Lung (tissue), 12 donors: ENCODE data around the gene C17orf50. TPM values are rescaled to one million over a fixed set of nuclear protein-coding genes. Genes with fewer than 3 reads are reported as not detected.

Experiments
- ATAC-seq: fragments of 200-7000 bp; cut with Tn5 transposase; one replicate; pipeline ENCODE4 v1.9.1; 2020; ENCODE audit warnings: moderate number of reproducible peaks; ENCODE audit not compliant: insufficient read depth, low FRiP score
- DNase-seq, 3 donors: peaks; one replicate each; pipeline ENCODE4 v3.0.0-alpha.2; 2013 to 2017
- H3K27ac ChIP-seq, 2 donors: one replicate each; pipeline ENCODE4 v1.5.1; 2013; ENCODE audit warnings: mild to moderate bottlenecking in 2 of 2, moderate library complexity in 2 of 2, control low read depth in 1 of 2, inconsistent platforms in 1 of 2, low read depth in 1 of 2, low read length in 1 of 2
- H3K27me3 ChIP-seq, 3 donors: one replicate each; pipeline ENCODE4 v1.5.1; 2013; ENCODE audit warnings: low read length in 2 of 3; ENCODE audit not compliant: control insufficient read depth in 3 of 3, insufficient read depth in 3 of 3
- H3K36me3 ChIP-seq, 4 donors: one replicate each; pipeline ENCODE4 v1.5.1; 2013; ENCODE audit warnings: low read length in 4 of 4, mild to moderate bottlenecking in 1 of 4, moderate library complexity in 1 of 4; ENCODE audit not compliant: control insufficient read depth in 4 of 4, insufficient read depth in 4 of 4
- H3K4me1 ChIP-seq, 5 donors: one replicate each; pipeline ENCODE4 v1.5.1; 2013; ENCODE audit warnings: low read length in 5 of 5, mild to moderate bottlenecking in 2 of 5, moderate library complexity in 1 of 5; ENCODE audit not compliant: control insufficient read depth in 5 of 5, insufficient read depth in 5 of 5
- H3K4me3 ChIP-seq: one replicate; pipeline ENCODE4 v1.5.1; 2013; ENCODE audit warnings: mild to moderate bottlenecking, control low read depth, moderate library complexity
- H3K9ac ChIP-seq, 2 donors: one replicate each; pipeline ENCODE4 v1.5.1; 2013; ENCODE audit warnings: low read length in 2 of 2, control low read depth in 1 of 2; ENCODE audit not compliant: insufficient read depth in 1 of 2
- H3K9me3 ChIP-seq, 4 donors: one replicate each; pipeline ENCODE4 v1.5.1; 2013; ENCODE audit warnings: low read length in 3 of 4, mild to moderate bottlenecking in 1 of 4, moderate library complexity in 1 of 4; ENCODE audit not compliant: control insufficient read depth in 4 of 4, insufficient read depth in 3 of 4
- WGBS, 2 donors: extraction: QIAGEN DNeasy Blood & Tissue Kit; methylation state at CpG; one replicate each; pipeline ENCODE4 v1.1.7; 2013; 5-methylcytosine and 5-hydroxymethylcytosine counted together
- polyA plus RNA-seq, 2 donors: library from polyadenylated mRNA; stranded (reverse); fragments of 200-250 nt; gene quantifications; one replicate each; pipeline ENCODE4 v1.2.1, GENCODE V29; 2013
- total RNA-seq, 2 donors: library from RNA; depleted of rRNA in 1 of 2; stranded (reverse); fragments of >200 nt in 1 of 2; gene quantifications; one replicate each; pipeline ENCODE4 v1.2.1, GENCODE V29; 2014 to 2021
- TF ChIP-seq, protein P1 (sequence below): IDR thresholded peaks from 2 replicates; pipeline ENCODE4 v1.5.1; 2012; ENCODE audit warnings: mild to moderate bottlenecking; ENCODE audit errors: control extremely low read depth, extremely low read depth
- donor health status: control.
- donor health status: control.
- donor health status: Bipolar disorder and iron deficiency.
- donor health status: healthy.
- donor health status: DM: yes; HTN: yes; CAD: no.

Gene C17orf50
- total and polyA plus RNA-seq, 4 donors: 0.18 to 0.40 (median 0.26) TPM; not detected in 1

DNA sequence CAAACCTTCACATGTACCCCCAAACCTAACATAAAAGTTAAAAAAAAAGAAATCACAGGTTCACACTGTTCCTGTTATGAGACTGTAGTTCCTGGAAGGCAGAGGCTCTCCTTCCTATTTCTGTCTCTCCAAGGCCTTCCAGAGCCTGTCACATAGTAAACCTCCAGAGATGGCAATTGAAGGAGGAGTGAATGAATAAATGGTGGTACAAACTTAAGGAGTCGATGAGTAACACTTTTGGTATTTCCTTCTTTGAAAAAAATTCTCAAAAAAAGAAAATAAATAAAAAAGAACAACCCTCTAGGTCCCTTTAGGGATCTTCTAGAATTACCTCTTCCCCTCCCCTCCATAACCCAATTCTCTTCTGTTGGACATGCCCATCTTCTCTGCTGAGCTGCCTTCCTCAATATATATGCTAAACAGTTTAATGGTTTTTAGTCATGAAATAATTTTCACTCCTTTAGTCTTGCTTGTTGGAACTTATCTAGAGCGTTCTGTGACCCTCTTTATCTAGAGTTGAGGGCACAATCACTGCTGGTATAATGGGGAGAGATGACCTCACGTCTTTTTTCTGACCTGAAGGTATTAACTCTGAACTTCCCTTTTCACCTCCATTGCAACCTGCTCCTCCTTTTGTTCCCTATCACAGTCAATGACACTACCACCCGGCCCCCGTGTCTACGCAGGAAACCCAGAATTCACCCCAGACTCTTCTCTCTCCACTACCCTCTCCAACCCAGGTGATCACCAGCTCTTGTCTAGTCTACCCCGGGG lies 46.9 kb downstream of the C17orf50 start:
- Histone ChIP-seq H3K9ac (no peak overlapping the region), H3K4me1 (peaks cover 2 to 23% (median 8%) of the 10 kb centered on the region in 5 donors), H3K27ac (no peak overlapping the region), H3K36me3 (peaks cover 0 to 2% (median 0%) of the 10 kb centered on the region in 4 donors), H3K9me3 (no peaks in the 10 kb centered on the region), H3K27me3 (no peaks in the 10 kb centered on the region), H3K4me3 (no peak overlapping the region)
- ATAC-seq: no peak
- DNase-seq: no peak
- TF ChIP-seq, protein P1, sequence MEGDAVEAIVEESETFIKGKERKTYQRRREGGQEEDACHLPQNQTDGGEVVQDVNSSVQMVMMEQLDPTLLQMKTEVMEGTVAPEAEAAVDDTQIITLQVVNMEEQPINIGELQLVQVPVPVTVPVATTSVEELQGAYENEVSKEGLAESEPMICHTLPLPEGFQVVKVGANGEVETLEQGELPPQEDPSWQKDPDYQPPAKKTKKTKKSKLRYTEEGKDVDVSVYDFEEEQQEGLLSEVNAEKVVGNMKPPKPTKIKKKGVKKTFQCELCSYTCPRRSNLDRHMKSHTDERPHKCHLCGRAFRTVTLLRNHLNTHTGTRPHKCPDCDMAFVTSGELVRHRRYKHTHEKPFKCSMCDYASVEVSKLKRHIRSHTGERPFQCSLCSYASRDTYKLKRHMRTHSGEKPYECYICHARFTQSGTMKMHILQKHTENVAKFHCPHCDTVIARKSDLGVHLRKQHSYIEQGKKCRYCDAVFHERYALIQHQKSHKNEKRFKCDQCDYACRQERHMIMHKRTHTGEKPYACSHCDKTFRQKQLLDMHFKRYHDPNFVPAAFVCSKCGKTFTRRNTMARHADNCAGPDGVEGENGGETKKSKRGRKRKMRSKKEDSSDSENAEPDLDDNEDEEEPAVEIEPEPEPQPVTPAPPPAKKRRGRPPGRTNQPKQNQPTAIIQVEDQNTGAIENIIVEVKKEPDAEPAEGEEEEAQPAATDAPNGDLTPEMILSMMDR: no peak
- 80 to 82% methylated on average over 7 of the region's 7 CpGs for WGBS, 2 donors

DNA sequence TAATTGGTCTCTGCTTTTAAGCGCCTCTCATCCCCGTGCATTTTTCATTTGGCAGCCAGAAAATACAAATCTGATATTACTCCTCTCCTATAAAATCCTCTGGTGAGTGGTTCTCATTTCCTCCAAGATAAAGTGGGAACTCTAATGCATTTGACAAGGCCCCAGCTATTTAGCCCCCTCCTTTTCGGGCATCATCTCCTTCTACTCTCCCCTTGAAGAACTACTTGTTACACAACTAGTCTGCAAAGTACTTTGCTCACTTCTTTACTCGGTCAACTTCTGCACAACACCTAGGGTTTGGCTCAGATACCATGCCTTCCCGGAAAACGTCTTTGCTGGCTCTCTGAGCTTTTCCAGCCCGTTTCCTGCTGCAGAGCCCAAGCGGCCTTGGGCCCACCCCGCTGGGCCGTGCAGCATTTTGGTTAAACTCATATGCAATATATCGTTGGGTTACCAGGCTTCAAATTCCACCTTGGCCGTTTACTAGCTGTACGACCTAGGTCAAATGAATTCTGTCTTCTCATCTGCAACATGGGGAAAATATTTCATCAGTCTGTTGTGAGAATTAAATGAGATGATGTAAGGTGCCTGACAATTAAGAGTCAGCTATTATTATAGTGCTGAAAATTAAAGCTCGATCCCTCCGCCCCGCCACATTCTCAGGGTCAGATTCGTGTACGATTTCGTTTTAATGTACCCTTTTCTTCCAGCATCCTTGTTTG lies 47.7 kb downstream of the C17orf50 start:
- Histone ChIP-seq H3K4me1 (peaks cover 2 to 23% (median 8%) of the 10 kb centered on the region in 5 donors), H3K27me3 (no peaks in the 10 kb centered on the region), H3K9me3 (no peaks in the 10 kb centered on the region), H3K4me3 (peak overlapping the region; percentile 36), H3K36me3 (peaks cover 0 to 2% (median 1%) of the 10 kb centered on the region in 4 donors), H3K9ac (peak overlapping the region in 1 of 2 donors; percentile 87), H3K27ac (peak overlapping the region; percentile 92 to 95)
- TF ChIP-seq, protein P1: no peak
- WGBS, 2 donors: 21 to 23% methylated on average over 19 of the region's 19 CpGs
- ATAC-seq (no peak), DNase-seq (no peak)

DNA sequence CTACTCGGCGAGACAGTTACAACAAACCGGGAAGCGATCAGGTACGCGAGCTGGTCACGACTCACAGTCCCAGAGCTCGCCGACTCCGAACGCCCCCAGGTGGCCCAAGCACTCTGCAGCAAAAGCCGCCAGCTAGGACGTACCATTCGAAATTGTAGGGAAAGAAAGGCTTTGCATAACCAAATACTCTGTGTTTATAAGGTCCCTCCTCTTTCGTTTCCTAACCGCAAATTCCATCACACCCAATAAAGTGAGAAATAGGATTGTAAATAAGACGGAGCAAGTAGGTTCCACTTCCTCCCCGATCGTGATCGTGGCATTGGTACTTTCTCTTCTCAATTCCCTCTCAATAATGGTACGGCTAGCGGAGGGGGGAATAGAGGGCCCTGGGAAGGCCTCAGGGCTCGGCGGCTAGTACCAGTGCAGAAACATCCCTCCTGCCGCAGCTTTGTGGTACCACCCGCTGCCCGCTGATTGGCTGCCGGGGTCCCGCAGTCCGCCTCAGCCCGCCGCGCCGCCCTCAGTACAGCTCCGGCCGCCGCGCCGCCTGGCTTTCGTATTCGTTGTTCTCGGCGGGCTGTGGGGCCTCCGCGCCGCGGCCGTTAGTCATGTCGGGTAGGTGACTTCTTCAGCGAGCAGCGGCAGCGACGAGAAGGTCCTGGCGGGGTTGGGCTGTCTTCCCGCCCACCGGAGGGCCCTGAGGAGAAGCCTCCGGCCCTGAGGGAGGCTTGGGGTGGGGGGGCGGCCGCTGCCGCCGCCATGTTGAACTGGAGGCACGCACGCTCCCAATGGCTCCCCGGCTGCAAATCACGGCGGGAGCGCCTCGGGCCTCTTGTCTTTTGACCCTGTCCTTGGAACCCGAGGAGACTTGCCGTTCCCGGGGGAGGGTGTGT lies 48.5 kb downstream of the C17orf50 start, which contains the start of gene TAF15:
TAF15 (plus strand) TSS at position 523 of the 893 bp plus-strand sequence; CDS start at position 609, 86 bp downstream.
- DNase-seq (peak; percentile 98 to 99 (median 99)), ATAC-seq (peak; percentile 98)
- TF ChIP-seq, protein P1: peak; percentile 40
- no peaks in the 10 kb centered on the region for H3K9me3 ChIP-seq
- peak within 1 kb of the TSS; percentile 87 to 96 for H3K9ac ChIP-seq
- peaks cover 0 to 3% (median 1%) of the 10 kb centered on the region in 4 donors for H3K36me3 ChIP-seq
- peak within 1 kb of the TSS; percentile 92 to 95 for H3K27ac ChIP-seq
- H3K4me1 ChIP-seq: peaks cover 2 to 23% (median 8%) of the 10 kb centered on the region in 5 donors
- 0 to 1% methylated on average over 65 to 71 of the region's 71 CpGs for WGBS, 2 donors
- H3K27me3 ChIP-seq: no peaks in the 10 kb centered on the region
- H3K4me3 ChIP-seq: peak within 1 kb of the TSS; percentile 92
